Measurements from ENCODE around the gene PGM2L1. TPM values are rescaled to one million over a fixed set of nuclear protein-coding genes. Genes with fewer than 3 reads are reported as not detected.

PGM2L1 gene
- total and polyA plus RNA-seq, 4 donors: 0.33 to 8.2 (median 1.2) TPM

DNA sequence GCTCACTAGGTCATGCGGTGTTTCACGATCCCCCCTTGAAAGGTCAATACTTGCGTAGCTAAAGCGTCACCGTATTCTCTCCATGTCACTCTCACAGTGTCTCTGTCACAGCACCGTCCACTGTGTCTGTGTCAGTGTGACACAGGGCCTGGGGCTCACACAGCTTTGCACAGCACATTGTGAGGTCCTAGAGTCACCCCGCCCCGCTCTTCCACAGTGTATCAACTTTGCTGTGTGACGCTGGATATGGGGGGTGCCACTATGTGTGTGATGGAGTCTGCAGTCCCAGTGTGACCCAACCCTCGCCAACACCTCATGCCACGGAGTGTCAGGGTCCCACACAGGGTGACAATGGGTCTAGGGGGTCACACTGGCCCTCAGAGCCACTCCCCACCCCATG is 87.4 kb downstream of the PGM2L1 start:
- no peak overlapping the region for H3K27ac ChIP-seq (ENCODE audit: low read depth in 1 of 2, low read length in 2 of 2)
- peak overlapping the region in 2 of 3 donors; percentile 45 to 57 for H3K4me3 ChIP-seq (ENCODE audit: low read depth in 1 of 3, low read length in 3 of 3)
- 71% methylated on average over 11 of the region's 11 CpGs for WGBS
- H3K4me1 ChIP-seq (ENCODE audit: control insufficient read depth in 4 of 4, insufficient read depth in 4 of 4, low read length in 3 of 4): peaks cover 3 to 7% (median 4%) of the 10 kb centered on the region in 4 donors
- DNase-seq (ENCODE audit: low spot score): no peak
- peaks cover 0 to 3% (median 1%) of the 10 kb centered on the region in 4 donors for H3K27me3 ChIP-seq (ENCODE audit: control insufficient read depth in 4 of 4, insufficient read depth in 4 of 4, low read length in 3 of 4)
- no peak overlapping the region for H3K9ac ChIP-seq (ENCODE audit: low read depth in 1 of 2, low read length in 2 of 2)
- TF ChIP-seq JUND (IDR thresholded peaks at IDR 0.05) (no peak), YY1 (IDR thresholded peaks at IDR 0.05) (no peak), FOXA2 (IDR thresholded peaks at IDR 0.05) (no peak), GABPA (IDR thresholded peaks at IDR 0.05 in 1 of 2, conservative IDR thresholded peaks at IDR 0.05 in 1 of 2) (no peak), HNF4G (IDR thresholded peaks at IDR 0.05) (no peak), RXRA (IDR thresholded peaks at IDR 0.05) (no peak), NR2F2 (IDR thresholded peaks at IDR 0.05) (no peak), SP1 (IDR thresholded peaks at IDR 0.05) (no peak), EGR1 (IDR thresholded peaks at IDR 0.05; ENCODE audit: low read depth in 2 of 2) (no peak), RAD21 (IDR thresholded peaks at IDR 0.05) (no peak), HNF4A (conservative IDR thresholded peaks at IDR 0.05) (no peak)
- TF ChIP-seq, protein P1, sequence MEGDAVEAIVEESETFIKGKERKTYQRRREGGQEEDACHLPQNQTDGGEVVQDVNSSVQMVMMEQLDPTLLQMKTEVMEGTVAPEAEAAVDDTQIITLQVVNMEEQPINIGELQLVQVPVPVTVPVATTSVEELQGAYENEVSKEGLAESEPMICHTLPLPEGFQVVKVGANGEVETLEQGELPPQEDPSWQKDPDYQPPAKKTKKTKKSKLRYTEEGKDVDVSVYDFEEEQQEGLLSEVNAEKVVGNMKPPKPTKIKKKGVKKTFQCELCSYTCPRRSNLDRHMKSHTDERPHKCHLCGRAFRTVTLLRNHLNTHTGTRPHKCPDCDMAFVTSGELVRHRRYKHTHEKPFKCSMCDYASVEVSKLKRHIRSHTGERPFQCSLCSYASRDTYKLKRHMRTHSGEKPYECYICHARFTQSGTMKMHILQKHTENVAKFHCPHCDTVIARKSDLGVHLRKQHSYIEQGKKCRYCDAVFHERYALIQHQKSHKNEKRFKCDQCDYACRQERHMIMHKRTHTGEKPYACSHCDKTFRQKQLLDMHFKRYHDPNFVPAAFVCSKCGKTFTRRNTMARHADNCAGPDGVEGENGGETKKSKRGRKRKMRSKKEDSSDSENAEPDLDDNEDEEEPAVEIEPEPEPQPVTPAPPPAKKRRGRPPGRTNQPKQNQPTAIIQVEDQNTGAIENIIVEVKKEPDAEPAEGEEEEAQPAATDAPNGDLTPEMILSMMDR (IDR thresholded peaks at IDR 0.05; ENCODE audit: low read depth, low read length, missing input control): no peak
- TF ChIP-seq, protein P2, sequence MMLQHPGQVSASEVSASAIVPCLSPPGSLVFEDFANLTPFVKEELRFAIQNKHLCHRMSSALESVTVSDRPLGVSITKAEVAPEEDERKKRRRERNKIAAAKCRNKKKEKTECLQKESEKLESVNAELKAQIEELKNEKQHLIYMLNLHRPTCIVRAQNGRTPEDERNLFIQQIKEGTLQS (IDR thresholded peaks at IDR 0.05): no peak
- TF ChIP-seq, protein P3, sequence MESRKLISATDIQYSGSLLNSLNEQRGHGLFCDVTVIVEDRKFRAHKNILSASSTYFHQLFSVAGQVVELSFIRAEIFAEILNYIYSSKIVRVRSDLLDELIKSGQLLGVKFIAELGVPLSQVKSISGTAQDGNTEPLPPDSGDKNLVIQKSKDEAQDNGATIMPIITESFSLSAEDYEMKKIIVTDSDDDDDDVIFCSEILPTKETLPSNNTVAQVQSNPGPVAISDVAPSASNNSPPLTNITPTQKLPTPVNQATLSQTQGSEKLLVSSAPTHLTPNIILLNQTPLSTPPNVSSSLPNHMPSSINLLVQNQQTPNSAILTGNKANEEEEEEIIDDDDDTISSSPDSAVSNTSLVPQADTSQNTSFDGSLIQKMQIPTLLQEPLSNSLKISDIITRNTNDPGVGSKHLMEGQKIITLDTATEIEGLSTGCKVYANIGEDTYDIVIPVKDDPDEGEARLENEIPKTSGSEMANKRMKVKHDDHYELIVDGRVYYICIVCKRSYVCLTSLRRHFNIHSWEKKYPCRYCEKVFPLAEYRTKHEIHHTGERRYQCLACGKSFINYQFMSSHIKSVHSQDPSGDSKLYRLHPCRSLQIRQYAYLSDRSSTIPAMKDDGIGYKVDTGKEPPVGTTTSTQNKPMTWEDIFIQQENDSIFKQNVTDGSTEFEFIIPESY (IDR thresholded peaks at IDR 0.05): no peak
- TF ChIP-seq, protein P4, sequence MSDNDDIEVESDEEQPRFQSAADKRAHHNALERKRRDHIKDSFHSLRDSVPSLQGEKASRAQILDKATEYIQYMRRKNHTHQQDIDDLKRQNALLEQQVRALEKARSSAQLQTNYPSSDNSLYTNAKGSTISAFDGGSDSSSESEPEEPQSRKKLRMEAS (IDR thresholded peaks at IDR 0.05): no peak
- TF ChIP-seq, protein P5, sequence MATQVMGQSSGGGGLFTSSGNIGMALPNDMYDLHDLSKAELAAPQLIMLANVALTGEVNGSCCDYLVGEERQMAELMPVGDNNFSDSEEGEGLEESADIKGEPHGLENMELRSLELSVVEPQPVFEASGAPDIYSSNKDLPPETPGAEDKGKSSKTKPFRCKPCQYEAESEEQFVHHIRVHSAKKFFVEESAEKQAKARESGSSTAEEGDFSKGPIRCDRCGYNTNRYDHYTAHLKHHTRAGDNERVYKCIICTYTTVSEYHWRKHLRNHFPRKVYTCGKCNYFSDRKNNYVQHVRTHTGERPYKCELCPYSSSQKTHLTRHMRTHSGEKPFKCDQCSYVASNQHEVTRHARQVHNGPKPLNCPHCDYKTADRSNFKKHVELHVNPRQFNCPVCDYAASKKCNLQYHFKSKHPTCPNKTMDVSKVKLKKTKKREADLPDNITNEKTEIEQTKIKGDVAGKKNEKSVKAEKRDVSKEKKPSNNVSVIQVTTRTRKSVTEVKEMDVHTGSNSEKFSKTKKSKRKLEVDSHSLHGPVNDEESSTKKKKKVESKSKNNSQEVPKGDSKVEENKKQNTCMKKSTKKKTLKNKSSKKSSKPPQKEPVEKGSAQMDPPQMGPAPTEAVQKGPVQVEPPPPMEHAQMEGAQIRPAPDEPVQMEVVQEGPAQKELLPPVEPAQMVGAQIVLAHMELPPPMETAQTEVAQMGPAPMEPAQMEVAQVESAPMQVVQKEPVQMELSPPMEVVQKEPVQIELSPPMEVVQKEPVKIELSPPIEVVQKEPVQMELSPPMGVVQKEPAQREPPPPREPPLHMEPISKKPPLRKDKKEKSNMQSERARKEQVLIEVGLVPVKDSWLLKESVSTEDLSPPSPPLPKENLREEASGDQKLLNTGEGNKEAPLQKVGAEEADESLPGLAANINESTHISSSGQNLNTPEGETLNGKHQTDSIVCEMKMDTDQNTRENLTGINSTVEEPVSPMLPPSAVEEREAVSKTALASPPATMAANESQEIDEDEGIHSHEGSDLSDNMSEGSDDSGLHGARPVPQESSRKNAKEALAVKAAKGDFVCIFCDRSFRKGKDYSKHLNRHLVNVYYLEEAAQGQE (IDR thresholded peaks at IDR 0.05): no peak
- H3K36me3 ChIP-seq (ENCODE audit: control insufficient read depth in 4 of 4, insufficient read depth in 3 of 4, low read depth in 1 of 4, low read length in 3 of 4): no peaks in the 10 kb centered on the region
- H3K9me3 ChIP-seq (ENCODE audit: control insufficient read depth in 4 of 4, low read length in 3 of 4): peaks cover 0 to 2% (median 1%) of the 10 kb centered on the region in 4 donors

DNA sequence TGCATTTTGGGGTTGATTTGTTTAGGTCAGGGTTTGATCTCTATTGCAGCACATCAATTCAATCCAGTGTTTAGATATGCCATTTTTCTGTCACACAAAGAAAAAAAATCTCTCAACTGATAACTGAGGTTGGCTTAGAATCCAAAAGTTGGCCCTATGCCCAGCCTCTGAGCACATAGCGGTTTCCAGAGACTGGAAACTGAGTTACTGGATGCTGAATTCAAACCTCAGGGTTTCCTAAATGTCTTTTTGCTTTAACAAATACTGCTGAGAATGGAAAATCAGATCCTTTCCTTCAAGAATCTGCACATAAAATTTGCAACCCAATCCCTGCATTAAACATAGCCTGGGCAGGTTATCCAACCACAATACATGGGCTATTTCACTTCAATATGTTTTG is 90.8 kb downstream of the PGM2L1 start:
- Histone ChIP-seq H3K4me1 (ENCODE audit: control insufficient read depth in 4 of 4, insufficient read depth in 4 of 4, low read length in 3 of 4) (peaks cover 3 to 7% (median 4%) of the 10 kb centered on the region in 4 donors), H3K36me3 (ENCODE audit: control insufficient read depth in 4 of 4, insufficient read depth in 3 of 4, low read depth in 1 of 4, low read length in 3 of 4) (no peaks in the 10 kb centered on the region), H3K9me3 (ENCODE audit: control insufficient read depth in 4 of 4, low read length in 3 of 4) (no peaks in the 10 kb centered on the region), H3K27me3 (ENCODE audit: control insufficient read depth in 4 of 4, insufficient read depth in 4 of 4, low read length in 3 of 4) (peaks cover 0 to 3% (median 1%) of the 10 kb centered on the region in 4 donors), H3K27ac (ENCODE audit: low read depth in 1 of 2, low read length in 2 of 2) (no peak overlapping the region), H3K9ac (ENCODE audit: low read depth in 1 of 2, low read length in 2 of 2) (no peak overlapping the region), H3K4me3 (ENCODE audit: low read depth in 1 of 3, low read length in 3 of 3) (no peak overlapping the region)
- no peak for TF ChIP-seq NR2F2 (IDR thresholded peaks at IDR 0.05)
- no peak for TF ChIP-seq HNF4A (conservative IDR thresholded peaks at IDR 0.05)
- TF ChIP-seq EGR1 (IDR thresholded peaks at IDR 0.05; ENCODE audit: low read depth in 2 of 2): no peak
- TF ChIP-seq YY1 (IDR thresholded peaks at IDR 0.05): no peak
- no peak for TF ChIP-seq FOXA2 (IDR thresholded peaks at IDR 0.05)
- TF ChIP-seq, protein P4 (IDR thresholded peaks at IDR 0.05): no peak
- TF ChIP-seq, protein P1 (IDR thresholded peaks at IDR 0.05; ENCODE audit: low read depth, low read length, missing input control): no peak
- TF ChIP-seq GABPA (IDR thresholded peaks at IDR 0.05 in 1 of 2, conservative IDR thresholded peaks at IDR 0.05 in 1 of 2): no peak
- 29% methylated on average over 1 of the region's 1 CpG for WGBS
- DNase-seq (ENCODE audit: low spot score): no peak

Data from liver (tissue), 9 donors.